Esophagus squamous epithelium (tissue), 5 donors: ENCODE measurements around the gene C1orf52. TPM values are rescaled to one million over a fixed set of nuclear protein-coding genes. Genes with fewer than 3 reads are reported as not detected.

Experiments
- DNase-seq: peaks from one replicate; lab custom pipeline; 2025; lab: John Stamatoyannopoulos, UW
- H3K27ac ChIP-seq, 4 donors: fragments of 200-600 bp; sonication (generic); one replicate each; pipeline ENCODE4 v1.5.1; 2016 to 2019; ENCODE audit warnings: mild to moderate bottlenecking in 1 of 4
- H3K27me3 ChIP-seq, 4 donors: fragments of 200-600 bp; sonication (generic); 1 replicate in 3 of 4; 2 replicates in 1 of 4; pipeline versions ENCODE4 v1.5.1 to v1.6.0; 2017 to 2021; ENCODE audit warnings: antibody characterized with exemption in 1 of 4
- H3K36me3 ChIP-seq, 3 donors: fragments of 200-600 bp; sonication (generic); one replicate each; pipeline ENCODE4 v1.5.1; 2016 to 2019
- H3K4me1 ChIP-seq, 3 donors: fragments of 200-600 bp; sonication (generic); one replicate each; pipeline ENCODE4 v1.5.1; 2017 to 2019
- H3K4me3 ChIP-seq, 4 donors: fragments of 200-600 bp; sonication (generic); 1 replicate in 3 of 4; 2 replicates in 1 of 4; pipeline ENCODE4 v1.5.1; 2016 to 2019; ENCODE audit warnings: mild to moderate bottlenecking in 2 of 4, moderate library complexity in 1 of 4
- H3K9me3 ChIP-seq, 3 donors: fragments of 200-600 bp; sonication (generic); one replicate each; pipeline ENCODE4 v1.5.1; 2016 to 2019
- CTCF ChIP-seq, 6 experiments: fragments of 450-650 bp in 4 of 6; fragments of 200-600 bp in 2 of 6; sonication (generic) in 2 of 6; IDR thresholded peaks; one replicate each; pipeline ENCODE4 v1.5.1; 2016 to 2019; ENCODE audit warnings: antibody characterized with exemption in 6 of 6, mild to moderate bottlenecking in 4 of 6, moderate library complexity in 4 of 6
- POLR2A ChIP-seq, 4 donors: fragments of 450-650 bp; IDR thresholded peaks; one replicate each; pipeline ENCODE4 v1.6.1; 2017; ENCODE audit warnings: antibody characterized with exemption in 4 of 4, mild to moderate bottlenecking in 4 of 4, moderate library complexity in 3 of 4
- WGBS, 2 donors: methylation state at CpG; one replicate each; pipeline ENCODE4 v1.1.5; 2018; 5-methylcytosine and 5-hydroxymethylcytosine counted together
- intact Hi-C: fragments of 100-400 bp; cut with DNase I; formaldehyde crosslinking; loops from one replicate; pipeline ENCODE4 v1.15.0; 2022
- total RNA-seq, 4 donors: library from RNA; depleted of rRNA; stranded (reverse); fragments of >200 nt; gene quantifications; one replicate each; pipeline ENCODE4 v1.1.0, GENCODE V29; 2016
- donor health status: DM: yes; HTN: yes; CAD: no.

The C1orf52 gene
- total RNA-seq, 4 donors from 2014 or later = 9.1 to 15.2 (median 12.2) TPM

GRCh38 chr1:85278853-85279314 lies 19.4 kb upstream of the C1orf52 start:
- peak overlapping the region in 1 of 4 donors; percentile 43 for H3K4me3 ChIP-seq
- H3K9me3 ChIP-seq = no peaks in the 10 kb centered on the region
- H3K36me3 ChIP-seq = no peaks in the 10 kb centered on the region
- H3K4me1 ChIP-seq = peaks cover 25 to 68% (median 38%) of the 10 kb centered on the region in 3 donors
- no peak for TF ChIP-seq CTCF (IDR thresholded peaks at IDR 0.05)
- peak in 1 of 4 donors; percentile 11 for TF ChIP-seq POLR2A (IDR thresholded peaks at IDR 0.05)
- no peak for DNase-seq
- peak overlapping the region; percentile 80 to 100 (median 89) for H3K27ac ChIP-seq
- 0 to 2% methylated on average over 2 of the region's 2 CpGs for WGBS, 2 donors
- intact Hi-C loops = no loop called here
- H3K27me3 ChIP-seq = no peaks in the 10 kb centered on the region

DNA sequence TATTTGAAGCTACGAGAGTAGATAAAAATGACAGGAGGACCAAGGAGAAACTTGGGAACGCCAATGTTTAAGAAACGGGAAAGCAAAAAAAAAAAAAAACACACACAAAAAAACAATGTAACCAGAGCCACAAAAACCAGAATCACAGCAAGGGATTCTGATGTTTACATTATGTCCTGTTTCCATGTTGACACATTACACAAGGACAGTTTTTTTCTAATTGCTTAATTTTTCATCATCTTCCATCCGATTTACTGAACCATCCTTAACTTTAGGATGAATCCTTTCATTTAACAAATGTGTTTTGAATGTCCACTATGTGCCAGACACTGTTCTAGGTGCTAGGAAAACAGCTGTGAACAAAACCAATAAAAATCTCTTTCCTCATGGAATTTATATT lies 18.3 kb upstream of the C1orf52 start:
- 85 to 91% methylated on average over 4 of the region's 4 CpGs for WGBS, 2 donors
- intact Hi-C loops = no loop called here
- Histone ChIP-seq H3K9me3 (no peaks in the 10 kb centered on the region), H3K4me1 (peaks cover 25 to 71% (median 42%) of the 10 kb centered on the region in 3 donors), H3K27ac (peak overlapping the region in 3 of 4 donors; percentile 98 to 100 (median 100)), H3K4me3 (no peak overlapping the region), H3K27me3 (no peaks in the 10 kb centered on the region), H3K36me3 (peaks cover 0 to 4% (median 0%) of the 10 kb centered on the region in 3 donors)
- no peak for TF ChIP-seq CTCF (IDR thresholded peaks at IDR 0.05)
- no peak for TF ChIP-seq POLR2A (IDR thresholded peaks at IDR 0.05)
- DNase-seq = no peak

- DNase-seq = no peak
- Histone ChIP-seq H3K27me3 (no peaks in the 10 kb centered on the region), H3K36me3 (peaks cover 0 to 11% (median 0%) of the 10 kb centered on the region in 3 donors), H3K4me3 (peak overlapping the region; percentile 79 to 100 (median 91)), H3K4me1 (peaks cover 25 to 76% (median 42%) of the 10 kb centered on the region in 3 donors), H3K27ac (peak overlapping the region; percentile 97 to 100 (median 99)), H3K9me3 (no peaks in the 10 kb centered on the region)
- TF ChIP-seq CTCF (IDR thresholded peaks at IDR 0.05) = no peak
- no peak for TF ChIP-seq POLR2A (IDR thresholded peaks at IDR 0.05)
- intact Hi-C loops = no loop called here
- WGBS, 2 donors = 55 to 62% methylated on average over 10 to 11 of the region's 11 CpGs
Observed at GRCh38 chr1:85276978-85277639, 17.6 kb upstream of the C1orf52 start.

DNA sequence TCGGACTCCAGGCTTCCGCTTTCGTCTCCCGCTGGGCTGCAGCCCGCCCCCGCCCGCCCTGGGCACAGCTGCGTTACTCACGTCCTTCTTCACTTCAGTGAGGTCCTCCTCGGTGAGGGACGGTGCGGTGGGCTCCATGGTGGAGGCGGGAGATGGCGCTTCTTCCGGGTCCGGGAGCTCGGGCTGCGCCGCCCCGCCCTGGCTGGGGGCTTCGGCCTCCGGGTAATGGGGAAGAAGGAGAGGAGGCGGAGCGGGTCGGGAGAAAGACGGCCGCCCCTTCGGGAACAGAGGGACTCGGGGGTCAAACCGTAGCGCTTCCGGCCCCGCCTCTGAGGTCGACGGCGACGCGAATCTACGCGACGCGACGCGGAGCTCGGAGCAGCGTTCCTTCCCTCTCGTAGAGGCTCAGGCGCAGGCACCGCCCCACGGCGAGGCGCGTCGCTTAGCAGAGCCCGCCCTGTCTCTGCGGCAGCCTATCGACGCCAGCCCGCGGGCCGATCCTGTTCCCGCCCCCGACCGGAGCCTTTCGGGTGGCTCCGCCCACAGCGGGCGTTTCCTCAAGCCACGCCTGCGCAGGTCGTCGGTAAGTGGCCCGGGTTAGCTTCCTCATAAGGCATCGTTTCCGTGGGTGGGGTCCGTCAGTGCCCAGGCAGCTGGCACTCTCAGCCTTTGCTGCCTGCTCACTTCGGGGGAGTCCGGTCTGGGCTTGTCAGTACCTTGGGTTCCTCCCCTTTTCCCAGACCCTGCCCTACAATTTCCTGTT lies 16.9 kb upstream of the C1orf52 start, which contains the start of gene BCL10:
TSS of gene BCL10 (minus strand) at position 418 of the 763 bp plus-strand sequence. CDS start at position 138, 280 bp downstream.
- H3K4me1 ChIP-seq = peaks cover 25 to 83% (median 42%) of the 10 kb centered on the region in 3 donors
- peak; percentile 87 for DNase-seq
- intact Hi-C loops = no loop called here
- WGBS, 2 donors = 0% methylated on average over 2 to 5 of the region's 78 CpGs
- H3K4me3 ChIP-seq = peak within 1 kb of the TSS; percentile 79 to 100 (median 91)
- H3K36me3 ChIP-seq = peaks cover 0 to 18% (median 0%) of the 10 kb centered on the region in 3 donors
- TF ChIP-seq POLR2A (IDR thresholded peaks at IDR 0.05) (peak in 3 of 4 donors; percentile 86 to 96 (median 95)), CTCF (IDR thresholded peaks at IDR 0.05) (no peak)
- H3K27me3 ChIP-seq = no peaks in the 10 kb centered on the region
- H3K9me3 ChIP-seq = no peaks in the 10 kb centered on the region
- peak within 1 kb of the TSS; percentile 97 to 100 (median 99) for H3K27ac ChIP-seq
